Neural progenitor cell (in vitro differentiated cells): ENCODE measurements around the gene ANKRD6.

ENCODE experiments used
- CTCF ChIP-seq: fragments of 200-600 bp; sonication (generic); IDR thresholded peaks from 2 replicates; pipeline ENCODE4 v1.5.1; 2017; ENCODE audit warnings: antibody characterized with exemption, mild to moderate bottlenecking
- EZH2phosphoT487 ChIP-seq: fragments of 200-600 bp; sonication (generic); IDR thresholded peaks from 2 replicates; pipeline ENCODE4 v1.6.1; 2017; ENCODE audit warnings: antibody characterized with exemption

- TF ChIP-seq CTCF (no peak), EZH2phosphoT487 (no peak)
Measured at GRCh38 chr6:89434954-89435353, 2.0 kb downstream of the ANKRD6 start.
